GM18505 (cell line): ENCODE results near the gene TYW1B.
"Not testable (repeated sequence)": the region's sequence is repeated elsewhere in the genome, so short reads cannot be mapped to it uniquely, and the experiment has no call there.

Experiments used
- ATAC-seq: cut with Tn5 transposase; IDR thresholded peaks from one replicate; pipeline ENCODE4 v1.9.1; 2021; ENCODE audit not compliant: unreplicated experiment
- POLR2A ChIP-seq: IDR thresholded peaks from 4 replicates; pipeline ENCODE4 v1.6.1; 2011; ENCODE audit warnings: borderline replicate concordance; ENCODE audit not compliant: insufficient read depth, insufficient read length; ENCODE audit errors: extremely low read depth

The TYW1B gene

DNA sequence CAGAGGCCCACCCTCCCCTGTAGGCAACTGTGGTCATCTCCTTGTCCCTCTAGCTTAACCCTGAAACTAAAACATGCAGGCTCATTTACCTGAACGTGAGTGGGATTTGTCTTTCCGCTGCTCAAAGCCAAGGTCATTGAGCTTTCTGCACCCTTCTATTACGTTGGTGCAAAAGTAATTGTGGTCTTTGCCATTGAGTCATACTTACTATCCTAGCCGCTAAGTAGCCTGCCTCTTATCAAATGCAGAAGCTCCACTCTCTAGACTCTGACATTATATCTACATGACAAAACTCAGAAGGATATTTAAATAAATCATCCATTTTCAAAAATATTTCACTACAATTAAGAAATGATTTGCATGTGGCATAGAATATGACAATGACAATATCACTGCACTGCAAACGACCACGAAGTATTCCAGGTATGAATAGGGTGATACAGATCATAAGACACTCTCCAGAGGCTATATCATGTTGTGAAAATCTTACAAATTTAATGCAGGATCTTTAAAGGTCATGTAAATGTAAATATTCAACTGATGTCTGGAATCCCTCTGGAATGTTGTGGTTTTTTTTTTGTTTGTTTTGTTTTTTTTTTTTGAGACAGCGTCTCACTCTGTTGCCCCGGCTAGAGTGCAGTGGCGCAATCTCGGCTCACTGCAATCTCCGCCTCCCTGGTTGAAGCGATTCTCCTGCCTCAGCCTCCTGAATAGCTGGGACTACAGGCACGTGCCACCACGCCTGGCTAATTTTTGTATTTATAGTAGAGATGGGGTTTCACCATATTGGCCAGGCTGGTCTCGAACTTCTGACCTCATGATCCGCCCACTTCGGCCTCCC, 223.0 kb downstream of the TYW1B start:
- ATAC-seq = not testable (repeated sequence)

DNA sequence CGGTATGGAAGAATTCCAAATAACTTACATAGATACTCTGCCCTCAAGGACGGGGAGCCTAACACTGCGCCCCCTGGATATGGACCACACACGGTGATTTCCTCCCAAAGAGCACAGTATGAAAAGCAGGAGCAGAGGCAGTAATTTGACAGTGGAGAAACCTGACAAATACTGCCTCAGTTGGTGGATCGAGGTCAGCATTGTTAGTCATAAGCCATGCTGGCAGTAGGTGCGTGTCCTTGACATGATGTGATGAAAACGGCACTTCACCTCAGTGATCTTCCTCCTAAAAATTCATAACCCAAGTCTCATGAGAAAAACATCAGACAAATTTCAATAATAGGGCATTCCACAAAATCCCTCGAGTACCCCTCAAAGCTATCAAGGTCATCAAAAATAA, 224.5 kb downstream of the TYW1B start:
- not testable (repeated sequence) for ATAC-seq

DNA sequence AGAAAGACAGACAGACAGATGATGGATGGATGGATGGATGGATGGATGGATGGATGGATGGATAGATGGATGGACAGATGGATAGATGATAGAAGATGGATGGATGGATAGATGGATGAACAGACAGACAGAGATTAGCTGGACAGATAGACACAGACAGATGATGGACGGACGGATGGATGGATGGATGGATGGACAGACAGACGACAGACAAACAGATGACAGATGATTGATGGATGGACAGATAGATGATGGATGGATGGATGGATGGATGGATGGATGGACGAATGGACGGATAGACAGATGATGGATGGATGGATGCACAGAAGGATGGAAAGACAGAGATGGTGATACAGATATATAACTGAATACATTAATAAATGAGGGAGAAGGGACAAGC, 224.9 kb downstream of the TYW1B start:
- ATAC-seq = no peak
- no peak for TF ChIP-seq POLR2A

DNA sequence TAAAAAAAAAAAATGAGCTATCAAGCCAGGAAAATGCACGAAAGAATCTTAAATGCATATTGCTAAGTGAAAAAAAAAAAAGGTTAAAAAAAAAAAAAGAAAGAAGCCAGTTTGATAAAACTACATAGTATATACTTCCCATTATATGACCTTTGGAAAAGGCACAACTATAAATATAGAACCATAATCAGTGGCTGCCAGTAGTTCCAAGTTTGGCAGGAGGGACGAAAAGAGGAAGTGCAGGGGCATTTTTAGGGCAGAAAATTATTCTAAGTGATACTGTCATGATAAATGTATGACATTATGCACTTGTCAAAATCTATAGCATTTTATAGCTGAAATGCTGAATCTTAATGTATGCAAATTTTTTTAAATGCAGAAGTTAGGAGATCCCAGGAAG, 226.3 kb downstream of the TYW1B start:
- ATAC-seq = not testable (repeated sequence)

DNA sequence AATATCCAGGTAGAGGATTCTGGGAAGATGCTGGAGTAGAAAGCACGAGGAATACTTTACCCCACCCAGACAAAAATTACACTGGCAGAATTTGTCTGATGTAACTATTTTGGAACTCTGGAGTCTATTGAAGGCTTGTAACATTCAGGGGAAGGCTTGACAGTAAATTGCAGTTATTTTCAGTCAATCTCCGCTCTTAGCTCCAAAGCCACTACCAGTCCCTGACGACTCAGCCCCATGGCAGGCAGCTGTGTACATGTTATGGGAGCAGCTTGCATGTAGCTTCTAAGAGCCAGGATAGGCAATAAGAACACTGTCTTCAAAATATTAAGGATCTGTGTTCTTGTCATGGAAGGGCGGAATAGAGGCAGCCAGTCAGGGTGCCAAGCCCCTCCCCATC, 238.0 kb downstream of the TYW1B start:
- ATAC-seq = not testable (repeated sequence)

DNA sequence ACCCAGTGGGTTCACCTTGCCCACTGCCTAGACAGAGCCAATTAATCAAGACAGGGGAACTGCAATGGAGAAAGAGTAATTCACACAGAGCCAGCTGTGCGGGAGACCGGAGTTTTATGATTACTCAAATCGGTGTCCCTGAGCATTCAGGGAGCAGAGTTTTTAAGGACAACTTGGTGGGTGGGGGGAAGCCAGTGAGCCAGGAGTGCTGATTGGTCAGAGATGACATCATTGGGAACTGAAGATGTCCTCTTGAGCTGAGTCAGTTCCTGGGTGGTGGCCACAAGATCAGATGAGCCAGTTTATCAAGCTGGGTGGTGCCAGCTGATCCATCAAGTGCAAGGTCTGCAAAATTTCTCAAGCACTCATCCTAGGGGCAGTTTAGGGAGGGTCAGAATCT, 240.7 kb downstream of the TYW1B start:
- ATAC-seq = not testable (repeated sequence)

DNA sequence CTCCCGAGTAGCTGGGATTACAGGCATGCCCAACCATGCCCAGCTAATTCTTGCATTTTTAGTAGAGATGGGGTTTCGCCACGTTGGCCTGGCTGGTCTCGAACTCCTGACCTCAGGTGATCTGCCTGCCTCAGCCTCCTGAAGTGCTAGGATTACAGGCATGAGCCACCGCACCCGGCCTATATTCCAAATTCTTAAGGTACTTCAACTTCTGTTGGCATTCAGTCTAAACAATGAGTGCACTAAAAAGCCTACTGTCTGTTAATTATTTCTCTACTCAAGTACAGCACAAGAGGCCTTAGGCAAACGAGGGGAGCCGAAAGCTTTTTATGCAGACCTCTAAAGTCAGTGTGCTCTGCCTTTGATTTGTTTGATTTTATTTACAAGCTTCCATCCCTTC, 243.4 kb downstream of the TYW1B start:
- ATAC-seq = not testable (repeated sequence)

DNA sequence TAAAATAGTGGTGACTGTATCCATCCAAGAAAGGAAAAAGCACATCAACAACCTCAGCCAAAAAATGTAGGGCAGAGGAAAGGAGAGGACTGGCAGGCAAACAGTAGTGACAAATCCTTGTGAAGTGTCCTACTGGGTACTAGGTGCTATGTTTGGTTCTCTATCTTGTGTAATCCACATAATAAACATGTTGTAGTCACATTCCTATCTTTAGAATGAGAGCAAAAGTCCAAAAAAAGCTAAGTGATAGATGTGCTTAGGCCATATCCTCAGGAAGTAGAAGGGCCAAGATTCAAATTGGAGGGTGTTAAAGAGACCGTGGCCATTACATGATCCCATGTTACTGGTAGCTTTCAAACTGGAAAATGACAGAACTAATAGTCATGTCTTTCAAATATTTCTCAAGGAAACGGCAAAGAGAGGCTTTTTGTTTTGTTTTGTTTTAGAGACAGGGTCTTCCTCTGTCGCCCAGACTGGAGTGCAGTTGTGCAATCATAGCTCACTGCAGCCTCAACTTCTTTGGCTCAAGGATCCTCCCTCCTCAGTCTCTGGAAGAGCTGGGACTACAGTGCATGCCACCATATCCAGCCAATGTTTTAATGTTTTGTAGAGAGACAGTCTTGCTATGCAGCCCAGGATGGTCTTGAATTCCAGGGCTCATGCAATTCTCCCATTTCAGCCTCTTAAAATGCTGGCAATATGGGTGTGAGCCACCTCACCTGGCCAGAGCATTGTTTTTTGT, 244.2 kb downstream of the TYW1B start:
- not testable (repeated sequence) for ATAC-seq

DNA sequence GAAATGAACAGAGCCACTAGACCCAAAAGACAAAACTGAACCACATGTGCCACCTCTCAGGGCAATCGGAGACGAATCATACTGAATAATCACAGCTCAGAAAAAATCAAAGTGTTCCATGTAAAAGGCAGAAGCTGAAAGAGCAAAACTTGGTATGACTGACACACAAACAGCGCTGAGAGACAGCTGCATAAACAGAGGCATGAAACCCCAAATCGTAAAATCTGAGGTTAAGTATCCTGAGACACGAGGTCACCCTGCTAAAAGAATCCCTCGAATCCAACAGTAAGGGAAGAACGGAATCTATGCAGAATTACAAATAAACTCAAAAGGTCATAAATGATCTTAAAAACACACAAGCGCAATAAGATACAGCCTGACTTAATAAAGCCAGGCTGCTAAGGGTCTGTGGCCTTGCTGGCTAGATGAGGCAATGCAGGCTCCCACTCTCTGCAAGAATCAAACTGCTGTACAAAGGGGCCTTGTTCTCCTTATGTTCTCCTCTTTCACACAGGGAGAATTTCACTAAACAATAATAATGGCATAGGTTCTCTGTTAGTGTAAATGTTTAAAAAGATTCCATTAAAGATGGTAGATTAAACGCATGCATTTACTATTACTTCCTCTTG, 247.7 kb downstream of the TYW1B start:
- not testable (repeated sequence) for ATAC-seq

DNA sequence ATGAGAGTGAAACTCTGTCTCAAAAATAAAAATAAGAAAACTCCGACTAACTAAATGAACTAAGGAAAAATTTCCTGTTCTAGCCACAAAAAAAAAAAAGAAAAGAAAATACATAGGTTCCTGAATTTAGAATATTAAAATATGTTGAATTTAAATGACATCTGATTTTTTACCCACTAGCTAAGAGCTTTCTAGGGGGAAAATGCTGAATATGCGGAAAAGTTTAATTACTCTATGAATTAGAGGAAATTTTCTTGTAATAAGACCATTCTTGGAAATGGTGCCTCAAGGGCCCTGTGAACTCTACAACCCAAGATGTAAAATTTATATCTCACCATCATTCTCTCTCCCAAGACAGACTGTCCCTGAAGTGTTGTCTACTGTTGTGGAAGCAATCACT, 250.9 kb downstream of the TYW1B start:
- no peak for ATAC-seq
- no peak for TF ChIP-seq POLR2A

DNA sequence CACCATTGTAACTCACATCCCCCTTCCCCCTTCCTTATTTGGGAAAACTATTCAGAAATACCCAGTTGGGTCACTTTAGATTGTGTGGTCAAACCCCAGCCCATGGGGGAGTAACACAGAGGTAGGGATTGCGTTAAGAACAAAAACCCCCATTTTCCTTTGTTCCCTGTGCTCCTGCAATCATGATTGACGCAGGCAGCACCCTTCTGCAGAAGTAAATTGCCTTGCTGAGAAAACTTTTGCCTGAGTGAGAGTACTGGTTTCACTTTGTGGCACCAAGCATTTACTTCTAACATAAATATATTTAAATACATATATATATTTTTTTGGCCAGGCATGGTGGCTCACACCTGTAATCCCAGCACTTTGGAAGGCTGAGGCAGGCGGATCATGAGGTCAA, 266.0 kb downstream of the TYW1B start:
- not testable (repeated sequence) for ATAC-seq

DNA sequence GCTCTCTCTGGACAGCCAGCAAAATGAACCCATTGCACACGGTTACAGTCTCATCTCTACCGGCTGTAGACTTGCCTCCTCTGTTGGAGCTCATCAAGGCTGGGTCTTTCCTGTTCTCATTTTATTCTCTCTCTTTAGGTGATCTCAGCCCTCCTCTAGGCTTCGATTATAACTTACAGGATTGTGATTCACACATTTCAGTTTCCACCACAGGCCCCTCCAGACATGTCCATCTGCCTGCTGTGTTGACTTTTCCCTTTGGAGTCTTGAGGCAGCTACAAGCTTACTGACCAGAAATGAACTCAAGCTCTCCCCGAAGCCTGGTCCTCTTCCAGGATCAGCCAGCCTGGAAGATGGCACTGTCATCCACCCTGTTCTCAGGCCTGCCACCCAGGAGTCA, 268.5 kb downstream of the TYW1B start:
- not testable (repeated sequence) for ATAC-seq

DNA sequence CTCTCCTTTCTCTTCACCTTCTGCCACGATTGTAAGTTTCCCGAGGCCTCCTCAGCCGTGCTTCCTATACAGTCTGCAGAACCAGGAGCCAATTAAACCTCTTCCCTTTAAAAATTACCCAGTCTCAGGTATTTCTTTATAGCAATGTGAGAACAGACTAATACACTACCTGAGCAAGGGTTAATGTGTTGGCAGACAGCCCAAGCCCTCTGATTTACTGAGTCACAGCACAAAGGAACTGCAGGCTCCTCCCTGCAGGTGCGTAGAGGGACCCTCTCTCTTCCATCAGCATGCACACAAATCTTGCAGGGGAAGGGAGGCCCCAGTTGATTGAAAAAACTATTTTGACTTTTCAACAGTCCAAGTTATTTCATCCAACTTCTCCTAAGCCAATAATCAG, 271.3 kb downstream of the TYW1B start:
- not testable (repeated sequence) for ATAC-seq

DNA sequence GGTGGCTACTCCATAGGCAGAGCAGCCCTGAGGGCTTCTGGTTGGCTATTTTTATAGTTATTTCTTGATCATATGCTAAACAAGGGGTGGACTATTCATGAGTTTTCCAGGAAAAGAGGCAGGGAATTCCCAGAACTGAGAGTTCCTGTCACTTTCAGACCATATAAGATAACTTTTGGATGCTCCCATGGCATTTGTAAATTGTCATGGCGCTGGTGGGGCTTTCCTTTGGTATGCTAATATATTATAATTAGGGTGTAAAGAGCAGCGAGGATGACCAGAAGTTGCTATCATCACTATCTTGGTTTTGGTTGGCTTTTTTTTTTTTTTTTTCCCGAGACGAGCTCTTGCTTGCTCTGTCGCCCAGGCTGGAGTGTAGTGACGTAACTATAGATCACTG, 272.8 kb downstream of the TYW1B start:
- ATAC-seq = not testable (repeated sequence)

DNA sequence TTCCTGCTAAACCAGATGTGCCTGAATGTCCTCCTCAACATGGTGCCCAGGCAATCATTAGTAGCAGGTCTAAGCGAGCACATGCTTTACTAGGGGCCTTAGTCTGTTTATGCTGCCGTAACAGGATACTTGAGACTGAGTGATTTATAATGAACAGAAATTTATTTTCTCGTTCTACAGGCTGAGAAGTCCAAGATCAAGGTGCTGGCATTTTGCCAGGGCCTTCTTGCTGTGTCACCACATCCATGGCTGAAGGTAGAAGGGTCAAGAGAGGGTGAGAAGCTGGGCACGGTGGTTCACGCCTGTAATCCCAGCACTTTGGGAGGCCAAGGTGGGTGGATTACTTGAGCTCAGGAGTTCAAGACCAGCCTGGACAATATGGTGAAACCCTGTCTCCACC, 273.6 kb downstream of the TYW1B start:
- ATAC-seq = not testable (repeated sequence)

DNA sequence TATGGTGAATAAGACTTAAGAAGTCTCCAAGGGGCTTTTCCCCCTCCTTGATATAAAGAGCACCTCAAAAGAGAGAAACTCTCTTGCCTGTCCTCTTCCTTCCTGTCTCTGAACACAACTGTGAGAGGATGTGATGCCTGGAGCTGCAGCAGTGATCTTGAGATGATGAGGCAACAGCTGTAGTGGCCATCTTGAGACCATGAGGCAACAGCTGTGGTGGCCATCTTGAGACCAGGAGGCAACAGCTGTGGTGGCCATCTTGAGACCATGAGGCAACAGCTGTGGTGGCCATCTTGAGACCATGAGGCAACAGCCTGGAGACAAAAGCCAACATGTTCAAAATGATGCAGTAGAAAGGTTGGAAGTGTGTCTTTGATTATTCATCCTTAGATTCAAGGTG, 277.5 kb downstream of the TYW1B start:
- not testable (repeated sequence) for ATAC-seq

DNA sequence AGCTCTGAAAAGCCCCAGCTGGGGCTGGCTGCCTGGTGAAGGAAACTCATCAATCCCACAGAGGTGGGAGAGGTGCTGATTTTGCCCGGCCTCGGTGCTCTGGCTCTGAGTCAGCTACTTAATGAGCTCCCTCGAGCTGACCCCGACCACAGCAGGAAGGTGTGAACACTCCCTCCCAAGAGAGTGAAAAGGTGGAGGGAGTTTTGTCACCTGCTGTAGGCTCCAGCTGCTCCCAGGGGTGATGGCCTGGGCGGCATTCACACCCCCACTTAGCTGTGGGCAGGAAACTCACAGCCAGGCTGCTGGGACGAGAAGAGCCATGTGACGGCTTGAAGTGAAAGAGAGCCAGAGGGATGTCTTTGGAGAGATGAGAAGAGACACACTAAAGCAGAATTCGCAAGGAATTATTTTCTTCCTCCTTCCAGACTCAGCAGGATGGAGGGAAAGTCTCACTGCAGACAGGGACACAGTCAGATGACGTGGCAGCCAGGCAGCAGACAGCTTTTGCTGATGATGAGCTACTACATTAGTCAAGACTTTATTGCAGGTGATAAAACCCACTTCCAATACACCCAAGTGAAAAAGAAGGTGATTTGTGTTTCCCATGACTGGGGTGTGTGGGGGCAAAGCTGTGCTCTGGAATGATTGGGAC, 281.3 kb downstream of the TYW1B start:
- not testable (repeated sequence) for ATAC-seq

DNA sequence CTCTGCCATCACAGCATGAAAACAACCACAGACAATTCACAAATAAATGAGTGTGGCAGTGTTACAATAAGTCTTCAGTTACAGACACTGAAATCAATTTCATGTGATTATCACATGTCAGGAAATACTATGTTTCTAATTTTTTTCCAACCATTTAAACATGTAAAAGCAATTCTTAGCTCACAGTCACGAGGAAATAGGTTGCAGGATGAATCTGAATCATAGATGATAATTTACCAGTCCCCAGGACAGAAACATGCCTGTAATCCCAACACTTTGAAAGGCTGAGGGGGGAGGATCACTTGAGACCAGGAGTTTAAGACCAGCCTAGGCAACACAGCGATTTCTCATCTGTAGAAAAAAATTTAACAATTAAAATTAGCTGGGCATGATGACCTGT, 283.5 kb downstream of the TYW1B start:
- ATAC-seq = not testable (repeated sequence)
